ENCODE results near the gene CYP2A13.
"Not testable (repeated sequence)": the region's sequence is repeated elsewhere in the genome, so short reads cannot be mapped to it uniquely, and the experiment has no call there.

GRCh38 chr19:41127362-41127761 is 39.1 kb downstream of the CYP2A13 start:
- TF ChIP-seq NFIC (IDR thresholded peaks at IDR 0.05; ENCODE audit: low read depth, low read length); JUND (IDR thresholded peaks at IDR 0.05; ENCODE audit: low read depth, low read length); NFXL1 (IDR thresholded peaks at IDR 0.05; ENCODE audit: borderline replicate concordance): not testable (repeated sequence)
- TF ChIP-seq, protein P1, sequence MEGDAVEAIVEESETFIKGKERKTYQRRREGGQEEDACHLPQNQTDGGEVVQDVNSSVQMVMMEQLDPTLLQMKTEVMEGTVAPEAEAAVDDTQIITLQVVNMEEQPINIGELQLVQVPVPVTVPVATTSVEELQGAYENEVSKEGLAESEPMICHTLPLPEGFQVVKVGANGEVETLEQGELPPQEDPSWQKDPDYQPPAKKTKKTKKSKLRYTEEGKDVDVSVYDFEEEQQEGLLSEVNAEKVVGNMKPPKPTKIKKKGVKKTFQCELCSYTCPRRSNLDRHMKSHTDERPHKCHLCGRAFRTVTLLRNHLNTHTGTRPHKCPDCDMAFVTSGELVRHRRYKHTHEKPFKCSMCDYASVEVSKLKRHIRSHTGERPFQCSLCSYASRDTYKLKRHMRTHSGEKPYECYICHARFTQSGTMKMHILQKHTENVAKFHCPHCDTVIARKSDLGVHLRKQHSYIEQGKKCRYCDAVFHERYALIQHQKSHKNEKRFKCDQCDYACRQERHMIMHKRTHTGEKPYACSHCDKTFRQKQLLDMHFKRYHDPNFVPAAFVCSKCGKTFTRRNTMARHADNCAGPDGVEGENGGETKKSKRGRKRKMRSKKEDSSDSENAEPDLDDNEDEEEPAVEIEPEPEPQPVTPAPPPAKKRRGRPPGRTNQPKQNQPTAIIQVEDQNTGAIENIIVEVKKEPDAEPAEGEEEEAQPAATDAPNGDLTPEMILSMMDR (IDR thresholded peaks at IDR 0.05 in 2 of 3, conservative IDR thresholded peaks at IDR 0.05 in 1 of 3; ENCODE audit: control insufficient read depth in 2 of 3, extremely low read depth in 1 of 3, insufficient read depth in 1 of 3, low read depth in 3 of 3, low read length in 3 of 3): not testable (repeated sequence)
